Epithelial cell of esophagus (primary cell): ENCODE data around the gene FHIT.

Source experiments
- DNase-seq: peaks from one replicate; pipeline ENCODE4 v3.0.0; 2010; ENCODE audit warnings: low read depth
- H3K4me3 ChIP-seq: 2 replicates; pipeline ENCODE4 v1.5.1; 2011; ENCODE audit warnings: mild to moderate bottlenecking, low read length, control low read depth
- CTCF ChIP-seq: IDR thresholded peaks from 2 replicates; pipeline ENCODE4 v1.5.1; 2011; ENCODE audit warnings: low read depth, mild to moderate bottlenecking, low read length, control low read depth, inconsistent platforms; ENCODE audit not compliant: insufficient read depth; ENCODE audit errors: missing control alignments

The FHIT gene

GRCh38 chr3:61233746-61234145 lies 17.5 kb downstream of the FHIT start:
- H3K4me3 ChIP-seq: no peak overlapping the region
- TF ChIP-seq CTCF: no peak
- DNase-seq: no peak

GRCh38 chr3:61231693-61232092 lies 19.6 kb downstream of the FHIT start:
- no peak for DNase-seq
- no peak for TF ChIP-seq CTCF
- H3K4me3 ChIP-seq: no peak overlapping the region

GRCh38 chr3:61227799-61228198 lies 23.5 kb downstream of the FHIT start:
- no peak for TF ChIP-seq CTCF
- no peak for DNase-seq
- no peak overlapping the region for H3K4me3 ChIP-seq

GRCh38 chr3:61226166-61226686 lies 25.0 kb downstream of the FHIT start:
- DNase-seq: no peak
- TF ChIP-seq CTCF: no peak

GRCh38 chr3:61224823-61225222 lies 26.4 kb downstream of the FHIT start:
- no peak for DNase-seq
- no peak for TF ChIP-seq CTCF
- H3K4me3 ChIP-seq: no peak overlapping the region

More at GRCh38 chr3:61226166-61226686, 25.0 kb downstream of the FHIT start:
- no peak overlapping the region for H3K4me3 ChIP-seq

- no peak overlapping the region for H3K4me3 ChIP-seq
- no peak for TF ChIP-seq CTCF
- no peak for DNase-seq
These were observed 27.8 kb downstream of the FHIT start for GRCh38 chr3:61223451-61223850.

GRCh38 chr3:61222467-61222866 lies 28.8 kb downstream of the FHIT start:
- H3K4me3 ChIP-seq: no peak overlapping the region
- no peak for TF ChIP-seq CTCF
- DNase-seq: no peak
